ENCODE data around the gene MGAT5.

GRCh38 chr2:134293719-134294537, 40.1 kb downstream of the MGAT5 start:
- no peak for TF ChIP-seq ZFX (IDR thresholded peaks at IDR 0.05)
- TF ChIP-seq CTCF (conservative IDR thresholded peaks at IDR 0.05) = no peak
